Stomach (tissue), 9 donors: Measurements from ENCODE around the gene KLRF1. TPM values are rescaled to one million over a fixed set of nuclear protein-coding genes. Genes with fewer than 3 reads are reported as not detected.

ENCODE experiments used
- DNase-seq, 2 donors: peaks; one replicate each; pipeline versions ENCODE4 v3.0.0 to v3.0.0-alpha.2; 2013 to 2019
- H3K27ac ChIP-seq, 5 donors: fragments of 200-600 bp in 4 of 5; sonication (generic) in 4 of 5; one replicate each; pipeline ENCODE4 v1.5.1; 2013 to 2019; ENCODE audit warnings: mild to moderate bottlenecking in 1 of 5, moderate library complexity in 1 of 5
- H3K27me3 ChIP-seq, 3 donors: fragments of 200-600 bp; sonication (generic); one replicate each; pipeline ENCODE4 v1.5.1; 2017 to 2019; ENCODE audit warnings: mixed run types in 1 of 3
- H3K36me3 ChIP-seq, 4 donors: fragments of 200-600 bp; sonication (generic); 1 replicate in 3 of 4; 2 replicates in 1 of 4; pipeline ENCODE4 v1.5.1; 2016 to 2019
- H3K4me1 ChIP-seq, 4 donors: fragments of 200-600 bp; sonication (generic); one replicate each; pipeline ENCODE4 v1.5.1; 2016 to 2019
- H3K4me3 ChIP-seq, 4 donors: fragments of 200-600 bp; sonication (generic) in 3 of 4; one replicate each; pipeline ENCODE4 v1.5.1; 2016 to 2019; ENCODE audit warnings: mild to moderate bottlenecking in 1 of 4
- H3K9me3 ChIP-seq, 4 donors: fragments of 200-600 bp; sonication (generic); one replicate each; pipeline ENCODE4 v1.5.1; 2016 to 2019
- EP300 ChIP-seq: sonication (generic); formaldehyde crosslinking; IDR thresholded peaks from one replicate; pipeline ENCODE4 v1.6.1; 2017; ENCODE audit warnings: antibody characterized with exemption
- POLR2A ChIP-seq, 4 donors: fragments of 450-650 bp; IDR thresholded peaks; one replicate each; pipeline ENCODE4 v1.6.1; 2016; ENCODE audit warnings: antibody characterized with exemption in 4 of 4, control low read depth in 2 of 4, mild to moderate bottlenecking in 1 of 4, moderate library complexity in 1 of 4
- POLR2AphosphoS5 ChIP-seq, 3 donors: sonication (generic); formaldehyde crosslinking; IDR thresholded peaks; one replicate each; pipeline ENCODE4 v1.6.1; 2016; ENCODE audit warnings: antibody characterized with exemption in 3 of 3
- WGBS, 5 donors: extraction: QIAGEN DNeasy Blood & Tissue Kit in 3 of 5; methylation state at CpG; one replicate each; pipeline versions ENCODE4 v1.1.5 to v1.1.7; 2013 to 2018; 5-methylcytosine and 5-hydroxymethylcytosine counted together
- intact Hi-C: fragments of 100-400 bp; cut with DNase I; formaldehyde crosslinking; loops from one replicate; pipeline ENCODE4 v1.15.1; 2023; ENCODE audit warnings: low total_unique reads
- polyA plus RNA-seq, 3 donors: library from polyadenylated mRNA; stranded (reverse); fragments of 200-250 nt; gene quantifications; one replicate each; pipeline ENCODE4 v1.2.3, GENCODE V29; 2013
- total RNA-seq, 5 donors: library from RNA; depleted of rRNA; stranded (reverse); fragments of >200 nt; gene quantifications; one replicate each; pipeline versions ENCODE4 v1.1.0 to v1.2.3, GENCODE V29; 2014 to 2016
- TF ChIP-seq, protein P1 (sequence below), 7 experiments: fragments of 450-650 bp in 4 of 7; fragments of 200-600 bp in 3 of 7; sonication (generic) in 3 of 7; IDR thresholded peaks; one replicate each; pipeline ENCODE4 v1.5.1; 2016 to 2019; ENCODE audit warnings: antibody characterized with exemption in 7 of 7, control low read depth in 2 of 7, mild to moderate bottlenecking in 1 of 7
- donor health status: healthy with polysubstance abuse.
- donor health status: Bipolar disorder and iron deficiency.
- donor health status: healthy.

The KLRF1 gene
- total and polyA plus RNA-seq, 8 donors: 0.78 to 4.5 (median 2.2) TPM; not detected in 3

- TF ChIP-seq POLR2AphosphoS5 (IDR thresholded peaks at IDR 0.05): no peak
- TF ChIP-seq EP300: no peak
- TF ChIP-seq, protein P1, sequence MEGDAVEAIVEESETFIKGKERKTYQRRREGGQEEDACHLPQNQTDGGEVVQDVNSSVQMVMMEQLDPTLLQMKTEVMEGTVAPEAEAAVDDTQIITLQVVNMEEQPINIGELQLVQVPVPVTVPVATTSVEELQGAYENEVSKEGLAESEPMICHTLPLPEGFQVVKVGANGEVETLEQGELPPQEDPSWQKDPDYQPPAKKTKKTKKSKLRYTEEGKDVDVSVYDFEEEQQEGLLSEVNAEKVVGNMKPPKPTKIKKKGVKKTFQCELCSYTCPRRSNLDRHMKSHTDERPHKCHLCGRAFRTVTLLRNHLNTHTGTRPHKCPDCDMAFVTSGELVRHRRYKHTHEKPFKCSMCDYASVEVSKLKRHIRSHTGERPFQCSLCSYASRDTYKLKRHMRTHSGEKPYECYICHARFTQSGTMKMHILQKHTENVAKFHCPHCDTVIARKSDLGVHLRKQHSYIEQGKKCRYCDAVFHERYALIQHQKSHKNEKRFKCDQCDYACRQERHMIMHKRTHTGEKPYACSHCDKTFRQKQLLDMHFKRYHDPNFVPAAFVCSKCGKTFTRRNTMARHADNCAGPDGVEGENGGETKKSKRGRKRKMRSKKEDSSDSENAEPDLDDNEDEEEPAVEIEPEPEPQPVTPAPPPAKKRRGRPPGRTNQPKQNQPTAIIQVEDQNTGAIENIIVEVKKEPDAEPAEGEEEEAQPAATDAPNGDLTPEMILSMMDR (IDR thresholded peaks at IDR 0.05): no peak
- no peak for TF ChIP-seq POLR2A (IDR thresholded peaks at IDR 0.05)
- H3K4me1 ChIP-seq: peaks cover 0 to 18% (median 0%) of the 10 kb centered on the region in 4 donors
- WGBS, 5 donors: 75 to 79% (median 78%) methylated on average over 2 of the region's 2 CpGs
- intact Hi-C loops: no loop called here
- H3K36me3 ChIP-seq: no peaks in the 10 kb centered on the region
- H3K4me3 ChIP-seq: no peak overlapping the region
- DNase-seq: no peak
- H3K9me3 ChIP-seq: peaks cover 0 to 4% (median 0%) of the 10 kb centered on the region in 4 donors
- H3K27me3 ChIP-seq: no peaks in the 10 kb centered on the region
- H3K27ac ChIP-seq: no peak overlapping the region
Measured at GRCh38 chr12:9792961-9793617, 34.2 kb upstream of the KLRF1 start.

DNA sequence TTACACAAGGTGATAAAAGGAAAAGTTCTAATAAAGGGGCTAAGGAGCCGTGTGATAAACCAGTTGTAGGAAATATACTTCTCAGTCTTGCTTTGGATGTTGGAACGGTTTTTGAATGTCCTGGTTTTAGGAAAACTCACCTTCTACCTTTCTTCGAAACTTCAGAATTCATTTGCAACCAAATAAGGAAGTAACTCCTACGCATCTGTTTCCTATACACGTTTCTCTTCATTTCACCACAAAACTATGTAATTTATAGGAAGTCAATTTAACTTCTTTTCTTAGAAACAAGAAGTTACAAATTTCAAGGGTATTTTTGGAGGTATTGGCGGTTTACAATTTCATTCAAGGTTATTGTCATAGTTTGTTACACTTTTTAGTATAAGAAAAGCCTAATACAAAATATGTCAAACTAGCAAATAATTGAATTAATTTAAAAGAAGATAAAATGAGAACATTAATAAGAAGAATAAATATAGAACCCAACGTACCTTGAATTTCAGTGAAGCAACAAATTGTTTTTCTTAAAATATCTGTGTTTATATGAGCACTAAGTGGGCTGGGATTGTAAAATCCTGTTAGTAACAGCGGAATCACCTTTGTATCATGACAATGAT is 33.4 kb upstream of the KLRF1 start:
- peaks cover 0 to 18% (median 0%) of the 10 kb centered on the region in 4 donors for H3K4me1 ChIP-seq
- TF ChIP-seq, protein P1 (IDR thresholded peaks at IDR 0.05): no peak
- TF ChIP-seq EP300 (no peak), POLR2A (IDR thresholded peaks at IDR 0.05) (no peak), POLR2AphosphoS5 (IDR thresholded peaks at IDR 0.05) (no peak)
- intact Hi-C loops: no loop called here
- H3K4me3 ChIP-seq: no peak overlapping the region
- H3K27ac ChIP-seq: no peak overlapping the region
- WGBS, 5 donors: 64 to 75% (median 69%) methylated on average over 8 of the region's 8 CpGs
- no peaks in the 10 kb centered on the region for H3K27me3 ChIP-seq
- H3K36me3 ChIP-seq: no peaks in the 10 kb centered on the region
- H3K9me3 ChIP-seq: peaks cover 0 to 4% (median 0%) of the 10 kb centered on the region in 4 donors
- DNase-seq: no peak

GRCh38 chr12:9794484-9795093 is 32.7 kb upstream of the KLRF1 start:
- no peak for DNase-seq
- Histone ChIP-seq H3K9me3 (peaks cover 0 to 4% (median 0%) of the 10 kb centered on the region in 4 donors), H3K27me3 (no peaks in the 10 kb centered on the region), H3K36me3 (no peaks in the 10 kb centered on the region), H3K27ac (no peak overlapping the region), H3K4me1 (peaks cover 0 to 18% (median 0%) of the 10 kb centered on the region in 4 donors), H3K4me3 (no peak overlapping the region)
- intact Hi-C loops: no loop called here
- WGBS, 5 donors: 39 to 54% (median 46%) methylated on average over 2 of the region's 2 CpGs
- TF ChIP-seq POLR2A (IDR thresholded peaks at IDR 0.05) (no peak), EP300 (no peak), POLR2AphosphoS5 (IDR thresholded peaks at IDR 0.05) (no peak)
- TF ChIP-seq, protein P1 (IDR thresholded peaks at IDR 0.05): no peak

- Histone ChIP-seq H3K27ac (no peak overlapping the region), H3K4me1 (peaks cover 0 to 18% (median 0%) of the 10 kb centered on the region in 4 donors), H3K4me3 (no peak overlapping the region), H3K9me3 (no peaks in the 10 kb centered on the region), H3K36me3 (no peaks in the 10 kb centered on the region), H3K27me3 (no peaks in the 10 kb centered on the region)
- DNase-seq: no peak
- TF ChIP-seq POLR2AphosphoS5 (IDR thresholded peaks at IDR 0.05) (no peak), POLR2A (IDR thresholded peaks at IDR 0.05) (no peak), EP300 (no peak)
- TF ChIP-seq, protein P1 (IDR thresholded peaks at IDR 0.05): no peak
- WGBS, 5 donors: 87 to 95% (median 89%) methylated on average over 2 of the region's 2 CpGs
- intact Hi-C loops: no loop called here
Measured at GRCh38 chr12:9795945-9796344, 31.3 kb upstream of the KLRF1 start.
